KOPT-K1 (cell line): Measurements from ENCODE around the gene NPHP4.

Experiments
- H3K27ac ChIP-seq: fragments of 200-600 bp; sonication (generic); 2 replicates; pipeline ENCODE4 v1.5.1; 2016; ENCODE audit warnings: antibody characterized with exemption, mild to moderate bottlenecking, low read depth, low read length; ENCODE audit not compliant: poor library complexity, severe bottlenecking
- H3K36me3 ChIP-seq: fragments of 200-600 bp; sonication (generic); 2 replicates; pipeline ENCODE4 v1.5.1; 2017; ENCODE audit warnings: antibody characterized with exemption, mild to moderate bottlenecking, low read length, moderate library complexity; ENCODE audit not compliant: insufficient read depth
- H3K9me3 ChIP-seq: fragments of 200-600 bp; sonication (generic); 2 replicates; pipeline ENCODE4 v1.5.1; 2017; ENCODE audit warnings: antibody characterized with exemption, low read length, mild to moderate bottlenecking; ENCODE audit not compliant: insufficient read depth, poor library complexity, severe bottlenecking

NPHP4 gene

DNA sequence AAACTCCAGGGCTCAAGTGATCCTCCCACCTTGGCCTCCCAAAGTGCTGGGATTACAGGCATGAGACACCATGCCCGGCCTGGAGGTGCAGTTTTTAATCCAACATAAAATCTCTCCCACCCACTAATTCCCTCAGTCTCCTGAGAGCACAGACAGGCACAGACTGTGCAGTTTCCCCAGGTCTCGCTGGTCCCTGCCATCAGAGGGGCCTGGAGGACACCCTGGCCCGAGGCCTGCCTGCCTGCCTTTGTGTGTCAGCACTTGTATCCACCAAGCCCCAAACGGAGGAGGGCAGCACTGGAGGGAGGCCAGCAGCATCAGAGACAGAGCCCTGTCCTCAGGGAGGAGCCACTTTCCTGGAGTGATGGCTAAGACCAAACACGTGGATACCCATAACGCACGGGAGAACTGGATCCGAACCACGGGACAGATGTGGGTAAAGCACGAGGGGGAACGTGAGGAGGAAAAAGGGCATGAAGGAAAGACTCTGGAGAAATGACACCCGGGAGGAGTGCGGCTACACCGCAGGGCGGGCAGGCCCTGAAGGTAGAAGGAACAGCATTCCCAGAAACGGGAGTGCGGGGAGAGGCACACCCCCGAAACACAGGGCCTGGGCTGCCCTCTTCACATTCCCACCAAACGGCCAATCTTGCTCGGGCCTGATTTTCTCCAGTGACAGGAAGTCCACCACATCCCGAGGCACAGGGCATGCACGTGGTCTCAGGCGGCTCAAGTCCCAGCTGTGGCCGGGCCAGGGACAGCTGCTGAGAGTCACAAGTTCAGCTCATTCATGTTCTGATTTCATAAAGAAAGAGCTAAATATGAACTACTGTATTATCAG, 29.7 kb downstream of the NPHP4 start:
- peaks cover 71% of the 10 kb centered on the region for H3K36me3 ChIP-seq
- H3K9me3 ChIP-seq, result no peaks in the 10 kb centered on the region

GRCh38 chr1:5961601-5962000, 30.6 kb downstream of the NPHP4 start:
- Histone ChIP-seq H3K27ac (no peak overlapping the region), H3K9me3 (no peaks in the 10 kb centered on the region), H3K36me3 (peaks cover 69% of the 10 kb centered on the region)

More for the DNA sequence above, 29.7 kb downstream of the NPHP4 start:
- H3K27ac ChIP-seq, result no peak overlapping the region

GRCh38 chr1:5960336-5960735, 31.9 kb downstream of the NPHP4 start:
- Histone ChIP-seq H3K9me3 (no peaks in the 10 kb centered on the region), H3K36me3 (peaks cover 69% of the 10 kb centered on the region), H3K27ac (no peak overlapping the region)

GRCh38 chr1:5959667-5960230, 32.5 kb downstream of the NPHP4 start:
- no peaks in the 10 kb centered on the region for H3K9me3 ChIP-seq
- no peak overlapping the region for H3K27ac ChIP-seq
- H3K36me3 ChIP-seq, result peaks cover 69% of the 10 kb centered on the region

DNA sequence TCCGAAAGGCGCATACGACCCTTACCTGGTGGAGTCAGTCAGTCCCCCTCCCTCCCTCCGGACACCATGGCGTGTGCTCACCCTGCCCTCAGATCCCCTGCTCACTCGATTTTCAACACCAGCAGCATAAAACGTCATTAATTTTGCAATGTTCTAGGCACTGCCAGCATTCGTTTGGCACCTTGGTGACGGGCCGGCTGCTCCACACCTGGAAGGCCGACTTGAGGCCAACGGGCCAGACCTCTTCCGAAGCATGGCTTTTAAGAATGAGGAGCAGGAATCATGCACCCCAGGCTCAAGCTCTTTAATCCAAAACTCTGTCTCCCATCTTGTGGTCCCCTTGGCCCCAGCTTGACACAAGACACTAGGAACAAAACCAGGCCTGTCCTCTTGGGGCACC, 33.1 kb downstream of the NPHP4 start:
- Histone ChIP-seq H3K36me3 (peaks cover 72% of the 10 kb centered on the region), H3K27ac (no peak overlapping the region)

DNA sequence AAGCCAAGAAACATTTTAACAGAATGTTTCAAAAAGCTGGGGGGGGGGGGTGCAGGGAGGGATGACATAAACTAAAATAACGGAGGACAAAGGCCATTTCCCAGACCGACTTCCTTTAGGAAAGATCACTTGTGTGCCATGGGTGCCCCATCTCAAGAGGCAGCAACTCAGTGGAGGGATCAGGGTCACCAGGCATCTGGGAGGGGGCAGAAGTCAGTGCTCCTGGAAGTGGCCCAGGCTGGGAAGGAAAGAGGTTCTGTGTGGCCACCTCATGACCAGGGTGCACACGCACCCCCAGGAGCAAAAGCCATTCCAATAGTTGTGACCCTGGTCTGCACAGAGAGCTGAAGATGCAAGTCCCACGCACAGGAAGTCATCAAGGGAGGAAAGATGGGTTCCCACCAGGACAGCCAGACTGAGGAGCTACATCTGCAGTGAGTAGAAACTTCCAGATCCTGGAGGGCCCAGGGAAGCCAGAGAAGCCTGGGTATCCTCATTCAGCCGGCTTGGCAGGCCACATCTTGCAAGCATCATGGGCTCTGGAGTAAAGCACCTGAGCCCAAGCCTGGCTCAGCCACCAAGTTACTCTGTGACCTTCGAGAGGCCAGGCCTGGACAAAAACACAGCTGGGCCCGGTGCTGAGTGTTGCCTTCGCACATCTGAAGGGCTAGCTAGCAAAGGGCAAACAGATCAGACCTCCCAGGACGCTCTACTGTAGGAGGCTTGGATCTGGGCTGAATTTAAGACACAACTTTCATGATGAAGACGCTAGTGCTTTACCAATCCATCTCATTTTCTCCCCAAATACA, 36.0 kb downstream of the NPHP4 start:
- no peaks in the 10 kb centered on the region for H3K9me3 ChIP-seq
- peaks cover 74% of the 10 kb centered on the region for H3K36me3 ChIP-seq
- H3K27ac ChIP-seq, result no peak overlapping the region

More for the DNA sequence above, 33.1 kb downstream of the NPHP4 start:
- H3K9me3 ChIP-seq, result no peaks in the 10 kb centered on the region

- no peak overlapping the region for H3K27ac ChIP-seq
- H3K9me3 ChIP-seq, result no peaks in the 10 kb centered on the region
- peaks cover 67% of the 10 kb centered on the region for H3K36me3 ChIP-seq
These were observed 36.7 kb downstream of the NPHP4 start for GRCh38 chr1:5955479-5955977.

GRCh38 chr1:5954964-5955363, 37.3 kb downstream of the NPHP4 start:
- no peak overlapping the region for H3K27ac ChIP-seq
- H3K9me3 ChIP-seq, result no peaks in the 10 kb centered on the region
- H3K36me3 ChIP-seq, result peaks cover 61% of the 10 kb centered on the region

- no peak overlapping the region for H3K27ac ChIP-seq
- H3K9me3 ChIP-seq, result no peaks in the 10 kb centered on the region
- H3K36me3 ChIP-seq, result peaks cover 62% of the 10 kb centered on the region
These were observed 38.8 kb downstream of the NPHP4 start for GRCh38 chr1:5953386-5953785.

GRCh38 chr1:5951846-5952410, 40.3 kb downstream of the NPHP4 start:
- Histone ChIP-seq H3K27ac (no peak overlapping the region), H3K36me3 (peaks cover 70% of the 10 kb centered on the region), H3K9me3 (no peaks in the 10 kb centered on the region)

DNA sequence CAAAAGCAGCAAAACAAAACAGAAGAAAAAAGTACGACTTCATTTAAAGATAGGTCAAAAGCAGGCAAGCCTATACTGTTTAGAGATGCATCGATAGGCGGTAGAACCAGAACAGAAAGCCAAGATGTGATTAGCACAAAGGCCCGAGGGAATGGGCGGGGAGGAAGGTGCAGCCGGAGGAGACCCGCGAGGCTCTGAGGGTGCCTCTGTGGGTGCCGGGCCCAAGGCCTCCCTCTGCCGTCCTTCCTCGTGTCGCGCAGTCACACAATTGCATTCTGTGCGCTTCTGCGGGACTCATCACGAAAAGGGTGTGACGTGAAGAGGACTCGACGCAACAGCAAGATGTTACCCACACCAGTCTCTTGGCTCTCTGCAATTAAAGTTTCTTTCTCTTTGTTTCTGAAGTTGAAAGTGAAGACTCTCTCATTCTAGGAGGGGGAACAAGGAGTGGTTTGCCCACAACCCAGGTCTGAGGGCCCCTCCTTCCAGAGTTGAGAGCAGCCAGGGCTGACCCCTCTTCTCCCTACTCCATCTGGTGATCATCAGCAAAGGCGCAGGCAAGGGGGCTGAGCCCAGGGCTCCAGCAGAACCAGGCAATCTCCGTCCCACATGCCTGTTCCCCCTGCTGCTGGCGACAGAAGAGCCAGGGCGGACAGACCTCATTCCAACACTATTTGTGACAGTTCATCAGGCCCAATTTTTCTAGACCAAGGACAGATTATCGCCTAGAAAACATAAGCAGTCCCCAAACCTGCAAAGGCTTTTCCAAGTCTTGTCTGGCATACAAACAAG, 41.0 kb downstream of the NPHP4 start:
- Histone ChIP-seq H3K9me3 (no peaks in the 10 kb centered on the region), H3K36me3 (peaks cover 70% of the 10 kb centered on the region), H3K27ac (no peak overlapping the region)

DNA sequence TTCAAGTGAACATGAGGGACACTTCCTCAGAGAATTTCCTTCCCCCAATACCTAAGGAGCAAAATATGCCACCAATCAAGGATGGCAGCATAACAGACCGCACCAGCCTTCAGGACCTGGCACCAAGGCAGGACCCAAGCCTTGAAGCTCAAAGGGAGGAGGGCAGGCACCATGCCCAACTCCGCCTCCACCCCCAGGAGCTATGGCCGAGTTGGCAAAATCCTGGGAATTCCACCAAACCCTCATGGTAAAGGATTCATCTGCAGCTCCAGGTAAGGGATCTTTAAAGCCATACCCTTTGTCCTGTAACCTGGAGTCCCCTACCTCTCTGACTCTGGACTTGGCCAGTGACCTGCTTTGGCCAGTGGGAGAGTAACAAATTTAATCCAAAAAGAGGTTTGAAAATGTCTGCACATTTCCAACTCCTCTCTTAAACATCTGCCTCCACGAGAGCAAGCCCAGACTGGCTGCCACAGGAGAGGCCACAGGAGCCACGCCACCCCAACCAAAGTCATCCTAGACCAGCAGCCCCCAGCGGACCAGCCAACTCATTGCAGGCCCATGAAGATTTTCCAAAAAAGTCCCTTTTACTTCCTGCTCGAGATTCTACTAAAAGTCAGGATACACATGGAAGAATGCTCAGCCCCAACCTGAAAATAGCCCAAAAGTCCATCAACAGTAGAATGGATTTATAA, 41.9 kb downstream of the NPHP4 start:
- Histone ChIP-seq H3K27ac (no peak overlapping the region), H3K9me3 (no peaks in the 10 kb centered on the region), H3K36me3 (peaks cover 71% of the 10 kb centered on the region)

DNA sequence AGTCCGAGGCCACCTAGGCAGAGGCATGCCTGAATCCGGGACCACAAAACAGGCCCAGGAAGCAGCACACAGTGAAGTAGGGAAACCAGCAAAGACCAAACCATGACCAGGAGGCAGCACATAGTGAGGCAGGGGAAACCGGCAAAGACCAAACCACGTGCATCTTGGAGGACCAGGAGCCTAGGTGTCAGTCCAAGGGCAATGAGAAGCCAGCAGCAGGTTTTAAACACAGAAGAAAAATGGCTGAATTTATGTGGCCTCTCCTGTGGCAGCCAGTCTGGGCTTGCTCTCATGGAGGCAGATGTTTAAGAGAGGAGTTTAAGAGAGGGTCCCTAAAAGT, 42.5 kb downstream of the NPHP4 start:
- Histone ChIP-seq H3K36me3 (peaks cover 69% of the 10 kb centered on the region), H3K27ac (no peak overlapping the region), H3K9me3 (no peaks in the 10 kb centered on the region)
